Left hindlimb (tissue), 1 donor: Measurements from ENCODE around the gene NFKB2.

Experiments used
- DNase-seq: peaks from one replicate; pipeline ENCODE4 v3.0.0-alpha.2; 2018

The NFKB2 gene

GRCh38 chr10:102395400-102396316 lies at the start of gene NFKB2:
NFKB2 (plus strand) TSS chr10:102395705; CDS start chr10:102395960, 255 bp downstream.
- peak; percentile 94 for DNase-seq

DNA sequence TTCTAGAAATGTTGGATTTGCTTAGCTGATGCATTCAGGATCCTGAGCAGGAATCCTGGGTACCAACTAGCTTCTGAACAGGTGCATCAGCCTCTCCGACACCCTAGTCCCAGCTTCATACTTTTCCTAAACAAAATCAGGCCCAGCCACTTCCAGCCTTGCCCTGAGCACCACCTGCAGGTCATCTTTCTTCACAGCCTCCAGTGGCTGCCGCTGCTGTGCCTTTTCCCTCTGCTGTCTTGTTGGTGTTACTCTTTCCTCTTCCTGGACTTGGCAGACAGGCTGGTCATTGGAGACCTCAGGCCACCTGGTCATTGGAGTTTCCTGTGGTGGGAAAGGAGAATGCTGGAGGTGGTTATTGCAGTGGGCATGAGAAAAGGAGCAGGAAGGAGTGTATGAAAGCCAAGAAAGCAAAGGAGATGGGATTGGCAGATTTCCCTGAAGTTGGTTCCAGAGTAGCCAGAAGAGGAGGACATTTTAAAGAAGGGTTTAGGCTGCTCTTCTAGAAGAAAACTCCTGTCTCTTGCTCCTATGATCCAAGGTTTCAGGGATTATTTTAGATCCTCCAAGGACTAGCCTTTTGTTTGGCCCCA lies 48.2 kb upstream of the NFKB2 start:
- peak; percentile 65 for DNase-seq

- peak; percentile 59 for DNase-seq
Measured at GRCh38 chr10:102352066-102352715, 43.3 kb upstream of the NFKB2 start.

- no peak for DNase-seq
Measured at GRCh38 chr10:102354451-102354850, 41.1 kb upstream of the NFKB2 start.

DNA sequence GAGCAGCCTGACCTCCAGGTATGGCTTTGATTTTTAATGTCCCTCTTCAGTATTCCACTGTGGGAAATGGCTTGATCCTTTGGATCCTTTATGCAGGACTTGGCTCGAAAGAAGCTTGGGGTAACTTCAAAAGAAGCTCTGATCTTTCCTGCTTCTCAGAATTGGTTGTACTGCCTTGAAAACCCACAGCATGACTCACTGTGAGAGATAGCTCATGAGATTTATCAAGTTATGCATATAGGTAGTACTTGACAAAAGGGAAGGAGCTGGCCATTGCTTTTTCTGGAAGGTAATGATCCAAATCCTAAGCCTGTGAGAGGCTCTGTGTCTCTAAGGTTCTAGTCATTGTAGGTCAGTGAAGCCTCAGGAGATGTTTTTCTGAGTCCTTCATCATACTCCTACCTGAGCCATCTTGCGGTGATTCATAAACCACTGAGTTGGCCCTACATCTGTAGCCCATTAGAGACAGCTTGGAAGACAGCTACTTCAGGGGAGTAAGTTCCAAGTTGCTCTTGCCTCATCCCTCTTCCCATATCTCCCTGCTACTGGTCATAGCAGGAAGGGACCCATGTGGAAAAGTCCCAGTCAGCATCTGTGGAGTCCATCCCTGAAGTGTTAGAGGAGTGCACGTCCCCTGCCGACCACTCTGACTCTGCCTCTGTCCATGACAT lies 36.7 kb upstream of the NFKB2 start:
- no peak for DNase-seq

DNA sequence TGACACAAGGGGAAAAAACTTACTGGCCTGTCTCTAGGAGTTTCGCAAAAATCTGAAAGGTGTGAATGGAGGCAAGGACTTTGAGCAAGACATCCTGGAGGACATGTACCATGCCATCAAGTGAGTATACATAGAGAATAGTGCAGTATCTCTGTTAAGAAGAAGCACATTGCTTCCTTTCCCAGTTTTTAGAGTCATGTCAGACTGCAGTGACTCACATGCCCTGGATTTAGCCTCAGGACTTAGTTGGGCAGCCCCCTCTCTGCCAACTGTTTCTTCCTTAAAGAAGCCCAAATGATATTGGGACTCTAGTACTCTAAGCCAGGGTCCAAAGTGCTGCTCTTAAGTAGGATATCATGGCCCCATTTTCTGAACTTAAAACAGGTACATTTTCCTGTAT lies 28.1 kb upstream of the NFKB2 start:
- DNase-seq = no peak

DNA sequence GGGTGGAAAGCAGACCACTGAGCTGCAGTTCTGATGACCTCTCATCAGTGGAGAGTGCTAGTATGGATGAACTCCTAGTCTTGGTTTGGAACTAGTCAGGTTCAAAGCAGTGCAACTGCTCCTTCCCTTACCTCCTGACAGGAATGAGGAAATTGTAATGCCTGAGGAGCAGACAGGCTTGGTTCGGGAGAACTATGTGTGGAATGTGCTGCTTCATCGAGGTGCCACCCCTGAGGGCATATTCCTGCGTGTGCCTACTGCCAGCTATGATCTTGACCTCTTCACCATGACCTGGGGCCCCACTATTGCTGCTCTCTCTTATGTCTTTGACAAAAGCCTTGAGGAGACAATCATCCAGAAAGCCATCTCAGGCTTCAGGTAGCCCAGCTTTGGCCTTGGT lies 27.4 kb upstream of the NFKB2 start:
- DNase-seq = no peak

DNA sequence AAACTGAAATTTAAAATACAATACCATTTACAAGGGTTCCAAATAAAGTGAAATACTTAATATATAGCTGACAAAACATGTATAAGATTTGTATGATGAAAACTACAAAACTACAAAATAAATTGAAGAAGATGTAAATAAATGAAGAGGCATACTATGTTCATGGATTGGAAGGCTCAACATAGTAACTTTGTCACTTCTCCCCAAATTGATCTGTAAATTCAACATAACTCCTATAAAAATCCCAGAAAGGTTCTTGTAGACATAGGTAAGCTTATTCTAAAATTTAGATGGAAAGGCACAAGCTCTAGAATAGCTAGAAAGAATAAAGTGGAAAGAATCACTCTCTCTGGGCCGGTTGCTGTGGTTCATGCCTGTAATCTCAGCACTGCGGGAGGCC lies 24.2 kb upstream of the NFKB2 start:
- DNase-seq = no peak

- no peak for DNase-seq
Measured at GRCh38 chr10:102375250-102375649, 20.3 kb upstream of the NFKB2 start.

DNA sequence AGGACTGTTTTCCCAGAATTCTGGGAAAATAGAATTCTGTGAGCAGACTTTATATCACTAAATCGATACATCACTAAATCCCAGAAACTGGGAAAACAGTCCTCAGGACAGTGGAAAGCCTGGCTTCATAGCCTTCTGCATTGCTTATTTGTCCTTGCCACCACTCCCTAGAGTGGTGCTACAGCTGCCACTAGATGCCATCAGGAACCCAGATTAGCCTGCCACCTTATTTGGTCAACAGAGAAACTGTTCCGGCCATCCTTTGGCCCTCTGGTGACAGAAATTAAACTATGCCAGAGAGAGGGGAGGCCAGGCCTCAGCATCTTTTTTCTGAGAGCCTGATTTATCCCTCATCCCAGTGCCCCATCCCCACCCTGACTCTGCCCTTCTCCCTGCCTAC lies 19.6 kb upstream of the NFKB2 start:
- DNase-seq = peak; percentile 20

DNA sequence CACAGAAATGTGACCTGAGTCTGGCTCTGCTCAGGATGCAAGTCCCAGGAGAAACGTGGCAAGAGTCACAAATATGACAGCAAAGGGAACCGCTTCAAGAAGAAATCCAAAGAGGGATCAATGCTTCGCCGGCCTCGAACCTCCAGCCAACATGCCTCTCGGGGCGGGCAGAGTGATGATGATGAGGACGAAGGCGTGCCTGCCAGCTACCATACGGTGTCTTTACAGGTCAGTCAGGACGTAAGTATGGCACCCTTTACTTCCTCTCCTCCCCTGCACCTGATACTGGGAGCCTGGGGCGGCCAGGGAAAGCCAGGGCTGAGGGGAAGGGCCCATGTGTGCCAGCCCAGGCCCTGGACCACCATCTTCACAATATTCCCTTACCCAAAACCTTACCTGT lies 18.6 kb upstream of the NFKB2 start:
- DNase-seq = no peak

GRCh38 chr10:102379383-102379782 lies 16.1 kb upstream of the NFKB2 start:
- DNase-seq = no peak

GRCh38 chr10:102381983-102382382 lies 13.5 kb upstream of the NFKB2 start:
- no peak for DNase-seq

- DNase-seq = no peak
Measured at GRCh38 chr10:102382871-102383270, 12.6 kb upstream of the NFKB2 start.

GRCh38 chr10:102384053-102384452 lies 11.5 kb upstream of the NFKB2 start:
- no peak for DNase-seq

DNA sequence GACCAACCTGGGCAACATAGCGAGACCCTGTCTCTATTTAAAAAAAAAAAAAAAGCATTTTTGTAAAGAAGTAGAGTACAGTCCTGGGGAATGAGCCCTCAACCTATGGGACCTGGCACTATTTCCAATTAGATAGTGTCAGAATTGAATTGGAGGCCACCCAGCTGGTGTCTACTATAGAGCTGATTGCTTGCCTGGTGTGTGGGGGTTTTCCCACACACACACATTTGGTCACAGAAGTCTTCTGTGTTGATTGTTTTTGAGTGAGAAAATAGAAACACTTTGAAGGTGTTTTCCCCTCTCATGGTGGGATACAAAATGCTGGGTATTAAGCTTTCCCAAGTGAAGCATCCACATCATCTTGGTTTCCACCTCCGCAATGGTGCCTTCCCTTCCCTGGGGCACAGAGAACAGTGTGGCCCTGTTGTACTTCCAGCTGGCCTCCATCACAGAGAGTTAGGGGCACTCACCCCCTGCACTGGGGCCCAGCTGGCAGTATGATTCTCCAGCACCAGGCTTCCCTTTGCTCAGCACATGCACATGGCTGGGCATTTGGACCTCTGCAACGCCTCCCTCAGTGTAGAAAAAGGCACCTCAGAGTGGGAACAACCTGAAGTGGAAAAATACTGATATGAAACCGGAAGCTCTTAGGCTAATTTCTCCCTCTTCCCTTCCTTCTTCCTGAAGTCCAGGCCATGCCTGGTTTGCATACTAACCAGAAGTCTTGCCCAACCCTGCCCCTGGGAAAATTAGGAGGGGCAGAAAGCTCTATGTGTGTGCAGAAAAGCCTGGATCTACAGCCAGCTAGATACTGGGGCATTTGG lies 10.7 kb upstream of the NFKB2 start:
- DNase-seq = no peak

DNA sequence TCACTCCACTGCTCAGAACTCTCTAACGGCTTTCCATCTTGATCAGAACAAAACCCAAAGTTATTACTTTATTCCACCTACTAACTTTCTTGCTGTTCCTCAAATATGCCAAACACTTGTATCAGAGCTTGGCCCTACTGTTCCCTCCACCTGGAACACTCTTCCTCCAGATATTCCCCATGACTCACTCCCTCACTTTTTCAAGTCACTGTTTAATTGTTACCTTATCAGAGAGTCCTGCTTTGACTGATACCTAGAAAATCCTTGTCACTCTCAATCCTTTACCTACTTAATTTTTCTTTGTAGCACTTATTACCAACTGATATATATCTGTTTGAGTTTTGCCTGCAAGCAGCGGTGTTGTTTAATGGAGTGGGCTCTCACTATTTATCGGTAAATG lies 5.6 kb upstream of the NFKB2 start:
- no peak for DNase-seq

- no peak for DNase-seq
Measured at GRCh38 chr10:102392306-102392705, 3.2 kb upstream of the NFKB2 start.

DNA sequence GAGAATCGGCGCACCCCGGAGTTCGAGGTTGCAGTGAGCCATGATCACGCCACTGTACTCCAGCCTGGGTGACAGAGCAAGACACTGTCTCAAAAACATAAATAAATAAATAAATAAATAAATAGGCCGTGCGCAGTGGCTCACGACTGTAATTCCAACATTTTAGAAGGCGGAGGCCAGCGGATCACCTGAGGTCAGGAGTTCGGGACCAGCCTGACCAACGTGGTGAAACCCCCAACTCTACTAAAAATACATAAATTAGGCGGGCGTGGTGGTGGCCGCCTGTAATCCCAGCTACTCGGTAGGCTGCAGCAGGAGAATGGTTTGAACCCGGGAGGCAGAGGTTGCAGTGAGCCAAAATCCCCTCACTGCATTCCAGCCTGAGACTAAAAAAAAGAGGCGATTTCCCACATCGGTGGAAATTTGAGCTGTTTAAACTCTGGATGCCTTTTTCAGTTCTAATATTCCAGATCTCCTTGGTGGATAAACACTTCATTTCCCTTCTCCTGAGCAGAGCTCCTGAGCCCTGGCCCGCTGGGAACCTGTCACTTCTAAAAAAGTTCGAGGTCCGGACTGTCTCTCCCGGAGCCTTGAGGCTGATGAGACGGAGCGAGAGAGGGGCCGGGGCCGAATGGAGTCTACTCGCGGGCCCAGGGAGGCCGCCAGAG lies 2.0 kb upstream of the NFKB2 start:
- DNase-seq = no peak

DNA sequence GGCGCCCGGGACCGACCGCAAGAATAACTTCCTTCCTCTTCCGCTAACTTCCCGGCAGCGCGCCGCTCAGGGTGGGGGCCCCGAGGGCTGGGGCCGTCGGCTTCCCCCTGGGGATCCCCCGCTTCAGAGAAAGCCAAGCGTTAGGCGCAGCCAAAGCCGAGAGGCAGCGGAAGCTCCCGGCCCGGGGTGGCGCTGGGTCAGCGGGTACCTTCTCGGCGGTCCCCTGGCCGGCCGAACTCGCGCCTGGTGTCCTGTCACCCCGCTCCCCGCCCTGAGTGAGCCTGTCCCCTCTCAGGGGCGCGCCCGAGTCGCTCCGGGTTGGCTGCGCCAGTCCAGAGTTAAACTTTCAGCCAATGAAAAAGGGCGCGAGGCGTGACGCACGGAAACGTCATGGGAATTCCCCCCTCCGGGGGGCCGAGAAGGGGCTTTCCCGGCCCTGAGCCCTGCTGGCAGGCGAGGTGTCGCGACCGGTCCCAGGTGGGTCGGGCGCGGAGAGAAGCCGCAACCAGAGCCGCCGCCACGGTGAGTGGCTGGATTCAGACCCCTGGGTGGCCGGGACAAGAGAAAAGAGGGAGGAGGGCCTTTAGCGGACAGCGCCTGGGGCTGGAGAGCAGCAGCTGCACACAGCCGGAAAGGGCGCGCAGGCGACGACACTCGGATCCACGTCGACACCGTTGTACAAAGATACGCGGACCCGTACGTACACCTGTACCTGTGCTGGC lies 1.3 kb upstream of the NFKB2 start:
- DNase-seq = peak; percentile 93

DNA sequence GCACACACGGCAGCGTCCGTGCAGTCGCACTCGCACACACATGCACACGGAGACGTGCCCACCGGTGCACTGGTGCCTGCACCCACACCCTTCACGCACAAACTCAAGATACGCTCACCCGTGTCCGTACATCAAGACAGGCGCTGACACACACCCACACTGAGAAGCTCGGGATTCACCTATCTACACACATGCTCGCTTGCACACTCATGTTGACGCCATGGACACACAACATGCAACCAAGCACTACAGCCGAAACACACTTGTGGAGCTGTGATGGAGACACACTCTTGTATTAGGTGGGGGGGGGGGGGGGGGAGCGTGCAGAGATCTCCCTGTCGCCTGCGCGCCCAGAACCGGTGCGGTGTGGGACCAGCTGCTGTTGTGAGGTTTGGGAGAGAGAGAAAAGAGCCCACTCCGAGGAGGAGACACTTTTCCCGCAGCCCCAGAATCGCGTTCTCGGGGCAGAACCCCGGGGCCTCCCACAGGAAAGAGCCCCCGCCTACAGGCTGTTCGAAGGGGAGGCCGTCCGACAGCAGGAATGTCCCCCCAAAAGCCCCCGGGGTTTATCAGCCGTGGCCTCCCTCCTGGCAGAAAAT lies 605 bp upstream of the NFKB2 start:
- no peak for DNase-seq
